Cardiac muscle cell (in vitro differentiated cells and primary cell): ENCODE data around the gene ATXN2. TPM values are rescaled to one million over a fixed set of nuclear protein-coding genes. Genes with fewer than 3 reads are reported as not detected.
"Not testable (repeated sequence)": the region's sequence is repeated elsewhere in the genome, so short reads cannot be mapped to it uniquely, and the experiment has no call there.

Experiments
- DNase-seq, 2 donors: peaks; one replicate each; pipeline versions ENCODE4 v3.0.0 to v3.0.0-alpha.2; 2010 to 2017; ENCODE audit warnings: low read depth in 1 of 2, low spot score in 1 of 2
- H3K27ac ChIP-seq: fragments of 200-600 bp; sonication (generic); 2 replicates; pipeline ENCODE4 v1.5.1; 2016
- H3K27me3 ChIP-seq: fragments of 200-600 bp; sonication (generic); 2 replicates; pipeline ENCODE4 v1.6.0; 2016; ENCODE audit warnings: control low read depth
- H3K36me3 ChIP-seq: fragments of 200-600 bp; sonication (generic); 2 replicates; pipeline ENCODE4 v1.5.1; 2016; ENCODE audit warnings: control low read depth
- H3K4me1 ChIP-seq: fragments of 200-600 bp; sonication (generic); 2 replicates; pipeline ENCODE4 v1.8.1; 2017; ENCODE audit warnings: low read depth, mild to moderate bottlenecking, mixed run types
- H3K4me3 ChIP-seq: fragments of 200-600 bp; sonication (generic); 2 replicates; pipeline ENCODE4 v1.5.1; 2016; ENCODE audit warnings: mild to moderate bottlenecking
- H3K9me3 ChIP-seq: fragments of 200-600 bp; sonication (generic); 2 replicates; pipeline ENCODE4 v1.5.1; 2017; ENCODE audit warnings: low read depth, mild to moderate bottlenecking, control low read depth
- CTCF ChIP-seq: IDR thresholded peaks from 2 replicates; pipeline ENCODE4 v1.5.1; 2012; ENCODE audit warnings: low read depth, mild to moderate bottlenecking, low read length
- polyA plus RNA-seq: library from polyadenylated mRNA; unstranded; fragments of >200 nt; fragmentation: Nextera tagmentation; extraction: Ambion mirVana; gene quantifications from 2 replicates; pipeline ENCODE4 v1.2.1, GENCODE V29; 2016
- total RNA-seq: library from RNA; depleted of rRNA; stranded (reverse); fragments of >200 nt; gene quantifications from 2 replicates; pipeline ENCODE4 v1.2.3, GENCODE V29; 2016

Gene ATXN2
- total and polyA plus RNA-seq, 2 experiments from 2014 or later, result 29.5 to 52.7 TPM

DNA sequence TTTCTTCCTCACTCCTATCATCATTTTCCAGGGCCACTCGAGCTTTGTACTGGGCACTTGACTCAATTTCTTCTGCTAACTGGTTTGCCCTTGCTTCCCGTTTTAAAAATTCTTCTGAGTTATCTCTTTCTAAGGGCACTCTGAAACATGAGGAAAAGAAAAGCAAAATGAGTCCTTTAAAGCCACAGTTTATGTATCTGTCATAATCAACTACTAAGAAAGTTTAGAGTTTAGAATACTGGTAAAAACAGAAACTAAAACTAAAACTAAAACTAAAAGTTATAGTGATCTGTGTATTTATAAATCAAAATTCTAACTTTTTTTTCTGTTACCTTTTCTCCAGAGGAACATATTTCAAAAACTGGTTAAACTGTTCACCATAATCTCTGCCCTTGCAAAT lies 79.2 kb downstream of the ATXN2 start:
- H3K27ac ChIP-seq, result no peak overlapping the region
- no peaks in the 10 kb centered on the region for H3K4me1 ChIP-seq
- no peak for TF ChIP-seq CTCF
- no peaks in the 10 kb centered on the region for H3K9me3 ChIP-seq
- H3K4me3 ChIP-seq, result no peak overlapping the region
- H3K27me3 ChIP-seq, result no peaks in the 10 kb centered on the region
- DNase-seq, result no peak
- peaks cover 70% of the 10 kb centered on the region for H3K36me3 ChIP-seq

GRCh38 chr12:111519083-111519482 lies 80.0 kb downstream of the ATXN2 start:
- no peak overlapping the region for H3K4me3 ChIP-seq
- TF ChIP-seq CTCF, result no peak
- H3K36me3 ChIP-seq, result peaks cover 67% of the 10 kb centered on the region
- no peaks in the 10 kb centered on the region for H3K27me3 ChIP-seq
- H3K27ac ChIP-seq, result no peak overlapping the region
- H3K9me3 ChIP-seq, result no peaks in the 10 kb centered on the region
- no peaks in the 10 kb centered on the region for H3K4me1 ChIP-seq
- no peak for DNase-seq

- not testable (repeated sequence) for DNase-seq, H3K4me3 ChIP-seq, H3K27me3 ChIP-seq, H3K9me3 ChIP-seq, H3K4me1 ChIP-seq, H3K27ac ChIP-seq
- peaks cover 59% of the 10 kb centered on the region for H3K36me3 ChIP-seq
Observed at GRCh38 chr12:111507719-111508118, 91.4 kb downstream of the ATXN2 start.

DNA sequence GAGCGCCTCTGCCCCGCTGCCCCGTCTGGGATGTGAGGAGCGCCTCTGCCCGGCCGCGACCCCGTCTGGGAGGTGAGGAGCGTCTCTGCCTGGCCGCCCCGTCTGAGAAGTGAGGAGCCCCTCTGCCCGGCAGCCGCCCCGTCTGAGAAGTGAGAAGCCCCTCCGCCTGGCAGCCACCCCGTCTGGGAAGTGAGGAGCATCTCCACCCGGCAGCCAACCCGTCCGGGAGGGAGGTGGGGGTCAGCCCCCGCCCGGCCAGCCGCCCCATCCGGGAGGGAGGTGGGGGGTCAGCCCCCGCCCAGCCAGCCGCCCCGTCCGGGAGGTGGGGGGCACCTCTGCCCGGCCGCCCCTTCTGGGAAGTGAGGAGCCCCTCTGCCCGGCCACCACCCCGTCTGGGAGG lies 91.9 kb downstream of the ATXN2 start:
- H3K9me3 ChIP-seq, H3K27ac ChIP-seq, DNase-seq, H3K4me3 ChIP-seq, H3K27me3 ChIP-seq, H3K4me1 ChIP-seq: not testable (repeated sequence)
- peaks cover 61% of the 10 kb centered on the region for H3K36me3 ChIP-seq

- no peak for TF ChIP-seq CTCF
Observed at GRCh38 chr12:111506260-111506659, 92.9 kb downstream of the ATXN2 start.

GRCh38 chr12:111505601-111506036 lies 93.5 kb downstream of the ATXN2 start:
- H3K27me3 ChIP-seq, result no peaks in the 10 kb centered on the region
- DNase-seq, result no peak
- no peak overlapping the region for H3K4me3 ChIP-seq
- no peak for TF ChIP-seq CTCF
- H3K4me1 ChIP-seq, result no peaks in the 10 kb centered on the region
- peaks cover 59% of the 10 kb centered on the region for H3K36me3 ChIP-seq
- no peaks in the 10 kb centered on the region for H3K9me3 ChIP-seq
- no peak overlapping the region for H3K27ac ChIP-seq

More at GRCh38 chr12:111506260-111506659, 92.9 kb downstream of the ATXN2 start:
- no peaks in the 10 kb centered on the region for H3K9me3 ChIP-seq
- no peak overlapping the region for H3K4me3 ChIP-seq
- H3K36me3 ChIP-seq, result peaks cover 65% of the 10 kb centered on the region
- DNase-seq, result no peak
- no peak overlapping the region for H3K27ac ChIP-seq
- H3K4me1 ChIP-seq, result no peaks in the 10 kb centered on the region
- H3K27me3 ChIP-seq, result no peaks in the 10 kb centered on the region

DNA sequence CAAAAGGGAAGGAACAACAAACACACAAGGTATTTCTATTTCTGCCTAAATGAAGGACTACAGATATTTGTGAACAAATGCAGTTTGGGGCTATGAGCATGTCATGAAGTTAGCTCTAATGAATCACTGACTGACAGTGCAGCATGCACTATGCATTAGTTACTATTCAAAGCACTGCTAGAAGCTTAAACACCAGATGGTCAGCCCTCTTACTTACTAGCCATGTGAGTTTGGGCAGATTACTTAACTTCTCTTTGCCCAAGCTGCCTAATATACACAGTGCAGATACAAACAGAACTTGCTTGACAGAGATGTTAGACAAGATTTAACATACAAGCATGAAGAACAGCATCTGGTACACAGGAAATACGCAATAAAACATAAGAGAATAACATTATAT lies 96.0 kb downstream of the ATXN2 start:
- H3K4me3 ChIP-seq, result no peak overlapping the region
- H3K4me1 ChIP-seq, result no peaks in the 10 kb centered on the region
- TF ChIP-seq CTCF, result no peak
- no peaks in the 10 kb centered on the region for H3K27me3 ChIP-seq
- H3K9me3 ChIP-seq, result no peaks in the 10 kb centered on the region
- DNase-seq, result no peak
- no peak overlapping the region for H3K27ac ChIP-seq
- peaks cover 45% of the 10 kb centered on the region for H3K36me3 ChIP-seq
